HG03439 (cell line): ENCODE results near the gene SHISAL1.

Experiments used
- ATAC-seq: cut with Tn5 transposase; IDR thresholded peaks from one replicate; pipeline ENCODE4 v1.9.1; 2021; ENCODE audit warnings: mild to moderate bottlenecking, moderate library complexity; ENCODE audit not compliant: unreplicated experiment

SHISAL1 gene

GRCh38 chr22:44213489-44214043, 99.2 kb downstream of the SHISAL1 start:
- no peak for ATAC-seq

- ATAC-seq: no peak
Measured at GRCh38 chr22:44212936-44213335, 99.8 kb downstream of the SHISAL1 start.

GRCh38 chr22:44211946-44212930, 100.5 kb downstream of the SHISAL1 start:
- ATAC-seq: no peak

- no peak for ATAC-seq
Measured at GRCh38 chr22:44211256-44211945, 101.3 kb downstream of the SHISAL1 start.

GRCh38 chr22:44210722-44211121, 102.0 kb downstream of the SHISAL1 start:
- no peak for ATAC-seq

GRCh38 chr22:44209343-44209742, 103.4 kb downstream of the SHISAL1 start:
- no peak for ATAC-seq

GRCh38 chr22:44207981-44208317, 104.8 kb downstream of the SHISAL1 start:
- ATAC-seq: no peak

- no peak for ATAC-seq
Measured at GRCh38 chr22:44207173-44207980, 105.4 kb downstream of the SHISAL1 start.

GRCh38 chr22:44206696-44207095, 106.1 kb downstream of the SHISAL1 start:
- no peak for ATAC-seq

- no peak for ATAC-seq
Measured at GRCh38 chr22:44206330-44206645, 106.5 kb downstream of the SHISAL1 start.

GRCh38 chr22:44205516-44206329, 107.0 kb downstream of the SHISAL1 start:
- no peak for ATAC-seq

- ATAC-seq: no peak
Measured at GRCh38 chr22:44204739-44205515, 107.8 kb downstream of the SHISAL1 start.

- ATAC-seq: no peak
Measured at GRCh38 chr22:44203203-44203602, 109.5 kb downstream of the SHISAL1 start.

GRCh38 chr22:44202261-44202789, 110.4 kb downstream of the SHISAL1 start:
- ATAC-seq: no peak

- ATAC-seq: no peak
Measured at GRCh38 chr22:44201665-44202064, 111.1 kb downstream of the SHISAL1 start.

- ATAC-seq: no peak
Measured at GRCh38 chr22:44200855-44201550, 111.7 kb downstream of the SHISAL1 start.

- no peak for ATAC-seq
Measured at GRCh38 chr22:44200451-44200850, 112.3 kb downstream of the SHISAL1 start.

GRCh38 chr22:44199866-44200265, 112.9 kb downstream of the SHISAL1 start:
- ATAC-seq: no peak

- no peak for ATAC-seq
Measured at GRCh38 chr22:44199164-44199563, 113.6 kb downstream of the SHISAL1 start.
